Esophagus squamous epithelium (tissue), 4 donors: ENCODE measurements around the gene DSC1.

Source experiments
- POLR2A ChIP-seq, 4 donors: fragments of 450-650 bp; IDR thresholded peaks; one replicate each; pipeline ENCODE4 v1.6.1; 2017; ENCODE audit warnings: antibody characterized with exemption in 4 of 4, mild to moderate bottlenecking in 4 of 4, moderate library complexity in 3 of 4
- TF ChIP-seq, protein P1 (sequence below), 6 experiments: fragments of 450-650 bp in 4 of 6; fragments of 200-600 bp in 2 of 6; sonication (generic) in 2 of 6; IDR thresholded peaks; one replicate each; pipeline ENCODE4 v1.5.1; 2016 to 2019; ENCODE audit warnings: antibody characterized with exemption in 6 of 6, mild to moderate bottlenecking in 4 of 6, moderate library complexity in 4 of 6

GRCh38 chr18:31112804-31113203 lies 49.9 kb downstream of the DSC1 start:
- TF ChIP-seq POLR2A (IDR thresholded peaks at IDR 0.05) = no peak
- TF ChIP-seq, protein P1, sequence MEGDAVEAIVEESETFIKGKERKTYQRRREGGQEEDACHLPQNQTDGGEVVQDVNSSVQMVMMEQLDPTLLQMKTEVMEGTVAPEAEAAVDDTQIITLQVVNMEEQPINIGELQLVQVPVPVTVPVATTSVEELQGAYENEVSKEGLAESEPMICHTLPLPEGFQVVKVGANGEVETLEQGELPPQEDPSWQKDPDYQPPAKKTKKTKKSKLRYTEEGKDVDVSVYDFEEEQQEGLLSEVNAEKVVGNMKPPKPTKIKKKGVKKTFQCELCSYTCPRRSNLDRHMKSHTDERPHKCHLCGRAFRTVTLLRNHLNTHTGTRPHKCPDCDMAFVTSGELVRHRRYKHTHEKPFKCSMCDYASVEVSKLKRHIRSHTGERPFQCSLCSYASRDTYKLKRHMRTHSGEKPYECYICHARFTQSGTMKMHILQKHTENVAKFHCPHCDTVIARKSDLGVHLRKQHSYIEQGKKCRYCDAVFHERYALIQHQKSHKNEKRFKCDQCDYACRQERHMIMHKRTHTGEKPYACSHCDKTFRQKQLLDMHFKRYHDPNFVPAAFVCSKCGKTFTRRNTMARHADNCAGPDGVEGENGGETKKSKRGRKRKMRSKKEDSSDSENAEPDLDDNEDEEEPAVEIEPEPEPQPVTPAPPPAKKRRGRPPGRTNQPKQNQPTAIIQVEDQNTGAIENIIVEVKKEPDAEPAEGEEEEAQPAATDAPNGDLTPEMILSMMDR (IDR thresholded peaks at IDR 0.05) = no peak
